HG02884 (cell line): ENCODE measurements around the gene RANBP9.

Experiments
- ATAC-seq: cut with Tn5 transposase; IDR thresholded peaks from one replicate; pipeline ENCODE4 v1.9.1; 2021; ENCODE audit warnings: mild to moderate bottlenecking, moderate library complexity; ENCODE audit not compliant: unreplicated experiment

Gene RANBP9

DNA sequence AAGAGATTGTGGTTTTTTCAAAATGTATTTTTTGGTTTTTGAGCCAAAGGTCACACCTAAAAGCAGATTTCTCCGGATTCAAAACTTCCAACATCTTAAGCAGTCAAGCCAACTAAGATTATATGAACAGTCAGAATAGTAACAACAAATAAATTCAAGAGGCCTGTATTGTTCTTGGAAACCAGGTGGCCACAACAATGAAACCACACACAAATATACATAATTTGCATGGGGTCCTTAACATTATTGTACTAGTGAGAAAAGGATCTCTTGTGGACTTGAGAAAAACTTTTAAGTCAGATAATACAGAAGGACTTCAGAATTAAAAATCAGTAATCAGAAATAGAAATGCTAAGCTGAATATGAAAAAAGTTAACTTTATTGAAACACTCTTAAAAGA, 55.9 kb downstream of the RANBP9 start:
- no peak for ATAC-seq

DNA sequence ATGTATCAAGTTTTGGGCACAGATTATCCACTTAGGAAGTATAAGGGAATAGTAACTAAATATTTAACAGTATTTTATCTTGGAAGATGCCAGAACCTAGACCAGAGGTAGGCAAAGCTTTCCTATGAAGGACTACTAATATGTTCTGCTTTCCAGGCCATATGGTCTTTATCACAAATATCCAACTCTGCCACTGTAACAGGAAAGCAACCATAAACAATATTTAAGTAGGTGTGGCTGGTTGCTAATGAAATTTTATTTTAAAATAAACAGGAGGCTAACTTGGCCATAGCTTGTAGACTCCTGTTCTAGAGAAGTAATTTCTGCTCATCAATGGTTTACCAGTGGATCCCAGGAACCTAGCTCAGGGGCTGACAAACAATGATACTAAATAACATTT, 57.1 kb downstream of the RANBP9 start:
- no peak for ATAC-seq

DNA sequence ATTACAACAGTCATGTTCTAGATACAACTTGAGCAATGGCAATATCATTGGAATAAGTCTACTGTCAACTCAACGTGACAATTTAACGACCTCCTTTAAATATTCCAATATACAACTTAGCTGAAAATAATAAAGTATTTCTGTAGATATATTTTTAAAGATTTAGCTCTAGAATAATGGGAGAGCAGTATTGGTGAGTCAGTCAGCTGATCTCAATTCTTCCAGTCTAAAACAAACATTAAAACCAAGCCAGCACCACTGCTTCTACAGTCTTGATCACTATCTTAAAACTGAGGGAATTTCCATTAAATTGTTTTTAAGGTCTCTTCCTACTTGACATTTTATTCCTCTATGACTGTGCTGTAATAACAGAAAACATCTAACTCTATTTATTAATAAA, 58.3 kb downstream of the RANBP9 start:
- ATAC-seq = no peak

DNA sequence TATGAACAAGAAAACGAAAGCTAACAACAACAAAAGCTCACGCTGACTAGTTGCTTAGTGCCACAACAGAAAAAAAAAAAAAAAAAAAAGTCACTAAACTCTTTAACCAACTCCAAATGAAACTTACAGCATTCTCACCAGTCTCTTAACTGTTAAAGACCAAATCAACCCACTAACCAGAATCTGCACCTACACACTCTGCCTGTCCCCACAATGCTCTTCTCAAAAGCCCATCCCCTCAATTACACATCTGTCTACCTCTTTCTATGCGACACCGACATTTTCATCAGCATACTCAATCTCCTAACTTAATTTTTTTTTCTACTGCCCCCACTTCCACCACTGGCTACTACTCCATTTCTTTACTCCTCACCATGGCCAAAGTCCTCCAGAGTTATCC, 62.2 kb downstream of the RANBP9 start:
- no peak for ATAC-seq

DNA sequence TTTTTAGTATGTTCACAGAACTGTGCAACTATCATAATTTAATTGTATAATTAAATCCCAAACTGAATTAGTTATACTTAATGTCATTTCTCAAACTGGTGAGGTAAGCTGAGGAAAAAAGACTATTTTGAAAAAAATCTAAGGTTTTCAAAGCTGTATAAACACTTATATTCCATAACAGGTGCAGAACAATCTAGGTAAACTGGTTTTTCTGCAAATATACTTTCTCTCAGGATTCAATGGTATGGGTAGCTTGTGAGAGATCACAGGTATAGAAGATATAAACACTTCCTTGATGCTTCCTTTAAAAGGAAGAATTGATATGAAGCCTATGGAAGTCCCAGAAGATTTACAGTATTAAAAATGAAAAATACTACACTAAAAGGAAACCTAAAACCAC, 62.8 kb downstream of the RANBP9 start:
- ATAC-seq = no peak

DNA sequence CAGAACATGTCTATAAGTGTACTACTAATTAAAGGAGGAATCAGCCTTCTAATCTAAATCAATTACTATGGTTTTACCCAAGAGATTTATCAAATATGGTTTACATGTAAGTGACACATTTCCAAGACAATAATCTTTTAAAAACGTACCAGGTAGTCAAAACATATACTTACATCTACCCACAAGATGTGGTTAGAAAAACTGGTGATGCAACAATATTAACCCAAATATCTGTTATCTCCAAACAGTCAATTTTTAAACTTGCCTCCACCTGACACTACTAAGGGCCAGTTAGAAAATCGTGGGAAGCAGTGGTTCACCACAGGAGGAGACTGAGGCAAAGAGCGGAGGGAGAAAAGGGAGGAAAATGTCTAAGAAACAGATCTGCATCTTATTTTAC, 68.5 kb downstream of the RANBP9 start:
- ATAC-seq = no peak

DNA sequence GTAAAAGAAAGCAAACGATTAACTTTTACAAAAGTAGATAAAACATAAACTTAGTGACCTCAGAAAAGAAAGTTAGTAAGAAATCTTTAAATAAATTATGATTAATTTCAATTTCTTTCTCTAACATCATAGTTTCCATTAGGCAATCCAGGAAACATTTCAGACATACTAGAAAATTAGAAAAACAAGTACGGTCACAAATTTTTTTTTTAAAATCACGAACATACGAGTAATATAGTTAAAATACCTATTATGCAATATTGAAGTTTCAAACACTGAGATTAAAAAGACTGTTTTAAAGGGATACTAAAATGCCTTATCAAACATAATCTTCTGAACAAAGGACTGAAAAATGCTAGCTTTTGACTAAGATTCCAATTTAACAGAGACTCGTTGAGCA, 70.3 kb downstream of the RANBP9 start:
- ATAC-seq = no peak

DNA sequence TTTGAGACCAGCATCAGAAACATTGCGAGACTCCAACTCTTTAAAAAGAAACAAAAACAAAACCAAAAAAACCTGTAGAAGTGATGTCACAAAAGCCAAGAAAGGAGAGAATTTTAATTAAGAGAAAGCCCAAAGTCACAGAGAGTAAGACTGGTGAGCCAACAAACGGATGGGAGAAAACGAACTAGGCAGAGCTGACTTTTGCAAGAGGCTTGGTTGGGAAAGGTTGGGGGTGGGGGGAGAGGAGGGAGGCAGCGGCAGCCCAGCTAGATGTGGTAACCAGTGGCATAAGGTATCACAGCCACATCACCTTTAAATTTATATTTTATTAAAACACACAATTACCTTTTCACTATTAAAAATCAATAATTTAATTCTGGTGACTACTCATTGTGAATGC, 73.0 kb downstream of the RANBP9 start:
- ATAC-seq = no peak

DNA sequence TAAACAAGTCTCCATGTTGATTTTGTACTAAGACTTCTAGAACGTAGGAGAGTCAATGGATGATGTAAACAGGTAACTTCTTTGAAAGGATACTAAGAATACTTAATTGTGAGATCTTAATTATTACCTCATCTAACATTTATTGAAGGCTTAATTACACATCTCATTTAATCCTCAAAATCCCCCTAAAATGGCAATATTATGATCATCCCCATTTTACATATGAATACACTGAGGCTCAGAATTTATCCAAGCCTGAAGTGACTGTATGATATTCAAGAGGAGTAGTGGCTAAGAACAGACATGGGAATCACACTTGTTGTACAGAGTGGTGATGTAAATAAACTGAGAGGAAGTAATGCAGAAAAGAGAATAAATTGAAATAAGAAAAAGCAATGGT, 73.6 kb downstream of the RANBP9 start:
- no peak for ATAC-seq

DNA sequence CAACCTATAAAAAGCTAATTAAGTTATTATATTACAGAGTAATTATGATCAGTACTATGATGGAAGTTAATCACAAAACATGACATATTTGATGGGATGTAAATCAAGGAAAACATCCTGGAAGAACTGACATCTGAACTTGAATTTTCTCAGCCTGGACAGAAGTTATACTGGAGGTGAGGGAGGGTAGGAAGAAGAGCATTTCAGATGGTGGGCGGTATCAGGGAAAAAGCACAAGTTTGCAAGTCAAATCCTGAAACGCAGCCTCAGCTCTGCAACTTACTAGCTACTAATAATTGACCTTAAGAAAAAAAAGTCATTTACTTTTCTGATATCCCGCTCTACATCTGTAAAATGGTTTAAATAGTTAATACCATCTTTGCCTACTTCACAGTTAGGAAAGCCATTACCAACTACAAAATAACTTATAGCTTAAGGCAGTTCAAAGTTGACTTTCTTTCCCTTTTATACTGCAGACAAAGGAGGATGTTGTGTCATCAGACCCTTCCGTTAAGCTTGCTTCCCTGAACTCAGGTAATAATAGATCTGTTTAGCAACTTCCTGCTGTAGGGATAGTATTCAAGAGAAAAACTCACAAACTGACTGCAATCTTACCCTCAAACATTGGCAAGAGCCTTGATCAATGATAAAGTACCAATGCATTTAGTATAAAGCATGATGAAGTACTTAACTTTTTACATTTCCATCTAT, 75.5 kb downstream of the RANBP9 start:
- no peak for ATAC-seq

DNA sequence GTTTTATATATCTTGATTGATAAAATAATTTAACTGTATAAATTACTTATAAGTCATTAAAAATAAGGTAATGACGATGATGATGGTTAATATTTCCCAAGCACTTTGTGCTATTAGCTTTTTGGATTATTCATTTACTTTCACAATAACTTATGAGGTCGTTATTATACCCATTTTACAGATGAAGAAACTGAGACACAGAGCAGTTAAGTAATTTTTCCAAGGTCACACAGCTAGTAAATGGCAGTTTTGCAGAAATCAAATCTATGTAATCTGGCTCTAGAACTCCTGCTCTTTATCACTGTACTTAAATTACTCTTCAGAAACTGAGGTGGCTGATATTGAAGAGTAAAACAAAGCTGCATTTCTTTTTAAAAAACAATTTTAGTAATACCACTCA, 78.3 kb downstream of the RANBP9 start:
- ATAC-seq = no peak

DNA sequence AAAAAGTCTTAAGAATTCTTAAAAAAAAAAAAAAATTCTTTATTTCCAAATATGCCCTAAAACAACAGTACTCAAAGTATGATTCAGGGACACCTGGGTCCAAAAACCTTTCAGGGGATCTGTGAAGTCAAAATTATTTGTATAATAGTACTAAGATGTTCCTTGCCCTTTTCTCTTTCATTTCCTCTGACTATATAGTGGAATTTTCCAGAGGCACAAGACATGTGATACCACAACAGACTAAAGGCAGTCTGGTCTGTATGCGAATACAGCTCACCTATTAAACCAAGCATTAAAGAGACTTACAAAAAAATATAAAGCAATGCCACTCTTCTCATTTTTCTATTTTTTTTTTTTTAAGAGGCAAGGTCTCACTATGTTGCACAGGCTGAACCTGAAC, 81.1 kb downstream of the RANBP9 start:
- ATAC-seq = no peak

DNA sequence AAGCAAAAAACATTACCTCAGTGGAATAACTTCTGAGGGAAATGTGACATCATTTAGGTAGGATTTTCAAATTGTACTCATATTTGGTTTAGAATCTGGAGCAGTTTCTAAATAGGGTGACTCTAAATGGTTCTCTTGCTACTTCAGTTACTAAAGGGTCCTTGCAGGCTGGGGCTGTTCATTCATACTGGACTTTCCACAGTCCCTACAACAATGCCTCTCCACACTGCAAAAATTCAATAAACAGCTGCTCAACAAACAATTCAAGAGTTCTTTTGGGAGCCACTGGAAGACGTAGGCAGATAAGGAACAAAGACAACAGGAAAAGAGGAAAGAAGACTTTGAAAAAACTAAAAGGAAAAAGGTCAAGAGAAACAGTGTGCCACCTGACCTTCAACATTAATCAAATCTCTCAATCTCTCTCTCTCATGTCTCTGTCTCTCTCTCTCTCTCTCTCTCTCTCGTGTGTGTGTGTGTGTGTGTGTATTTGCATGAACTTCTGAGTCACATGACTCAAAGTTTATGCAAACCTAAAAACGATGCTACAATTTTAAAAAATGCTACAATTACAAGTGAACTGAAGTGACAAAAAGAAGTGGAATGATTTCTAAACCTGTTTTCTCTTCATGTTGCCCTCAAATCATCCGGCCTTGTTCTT, 82.0 kb downstream of the RANBP9 start:
- no peak for ATAC-seq

DNA sequence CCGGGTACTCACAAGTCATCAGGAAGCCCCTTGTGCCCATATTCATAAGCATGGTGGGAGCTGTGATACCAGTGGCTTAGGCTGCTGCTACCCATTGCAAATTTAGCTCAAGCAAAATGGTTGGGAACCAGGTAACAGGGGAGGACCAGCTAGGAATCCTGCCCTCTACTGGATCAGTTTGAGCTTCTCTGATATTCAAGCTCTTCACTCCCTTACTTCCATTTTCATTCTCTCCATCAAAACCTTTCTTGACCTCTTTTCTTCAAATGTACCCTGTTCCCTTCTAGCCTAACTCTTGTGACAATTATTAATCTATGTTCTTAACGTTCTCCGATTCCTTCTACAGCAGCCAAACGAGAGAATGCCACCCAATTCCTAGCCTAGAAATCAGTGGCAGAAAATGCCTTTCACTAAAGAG, 86.8 kb downstream of the RANBP9 start:
- no peak for ATAC-seq

DNA sequence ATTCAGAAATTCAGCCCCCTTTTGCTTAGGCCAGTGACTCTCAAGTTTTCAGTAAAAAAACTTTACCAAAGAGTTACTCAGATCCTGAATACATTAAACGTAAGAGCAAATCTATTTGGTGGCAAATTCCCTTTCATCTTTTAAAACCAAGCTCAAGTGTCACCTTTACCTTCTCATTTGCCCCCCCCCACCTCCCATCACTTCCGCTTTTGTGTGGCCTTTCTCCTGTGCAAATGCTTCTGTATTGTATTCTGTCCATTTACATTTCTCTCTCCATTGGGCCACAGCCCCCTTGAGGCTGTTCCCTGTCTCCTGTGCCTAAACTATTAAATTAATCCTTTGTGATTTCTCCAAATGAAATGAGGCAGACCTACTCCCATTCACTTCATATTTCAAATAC, 94.6 kb downstream of the RANBP9 start:
- ATAC-seq = no peak

DNA sequence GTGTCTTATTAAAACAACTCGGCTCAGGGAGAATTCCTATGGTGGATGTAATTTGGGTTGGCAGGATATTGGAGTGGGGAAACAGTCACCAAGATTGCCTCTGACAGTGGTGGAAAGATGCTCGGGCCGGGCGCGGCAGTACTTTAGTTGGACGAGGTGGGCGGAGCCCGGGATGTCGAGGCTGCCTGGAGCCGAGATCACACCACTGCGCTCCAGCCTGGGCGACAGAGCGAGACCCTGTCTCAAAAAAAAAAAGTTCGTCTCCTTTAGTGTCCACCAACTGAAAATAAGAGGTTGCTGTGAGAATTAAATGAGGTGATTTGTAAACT, 95.9 kb downstream of the RANBP9 start:
- peak; percentile 20 for ATAC-seq

DNA sequence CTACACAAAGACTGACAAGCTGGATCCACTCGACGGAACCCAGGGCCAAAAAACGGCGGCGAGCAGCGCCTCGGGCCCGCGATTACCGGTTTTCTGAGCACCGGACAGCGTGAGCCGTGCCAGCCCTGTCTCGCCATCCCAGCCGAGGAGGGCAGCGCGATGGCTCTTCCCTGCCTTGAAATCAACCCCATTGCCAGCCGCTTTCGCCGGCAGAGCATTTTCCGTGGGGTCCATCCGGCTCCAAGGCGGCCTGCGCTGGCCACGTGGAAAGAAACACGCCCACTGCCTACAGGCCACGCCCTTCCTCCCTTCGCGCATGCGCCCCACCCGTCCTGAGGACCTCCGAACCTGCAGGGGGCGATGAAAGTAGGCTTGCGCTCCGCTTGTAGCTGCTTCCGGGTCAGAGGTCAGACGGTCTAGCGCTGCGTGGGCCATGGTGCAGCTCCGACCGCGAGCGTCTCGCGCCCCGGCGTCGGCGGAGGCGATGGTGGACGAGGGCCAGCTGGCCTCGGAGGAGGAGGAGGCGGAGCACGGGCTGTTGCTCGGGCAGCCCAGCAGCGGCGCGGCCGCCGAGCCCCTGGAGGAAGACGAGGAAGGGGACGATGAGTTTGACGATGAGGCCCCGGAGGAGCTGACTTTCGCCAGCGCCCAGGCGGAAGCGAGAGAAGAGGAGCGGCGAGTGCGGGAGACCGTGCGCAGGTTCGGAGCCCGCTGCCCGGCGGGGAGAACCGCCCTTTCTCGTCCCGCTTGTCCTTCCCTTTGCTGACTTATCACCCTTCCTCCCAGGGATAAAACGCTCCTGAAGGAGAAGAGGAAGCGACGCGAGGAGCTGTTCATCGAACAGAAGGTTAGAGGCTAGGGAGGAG, 96.5 kb downstream of the RANBP9 start, which contains the start of gene NOL7:
Gene NOL7, plus strand, starts transcription at position 410 of the 866 bp plus-strand sequence. Its CDS starts 24 bp downstream, at position 434.
- peak; percentile 87 for ATAC-seq

DNA sequence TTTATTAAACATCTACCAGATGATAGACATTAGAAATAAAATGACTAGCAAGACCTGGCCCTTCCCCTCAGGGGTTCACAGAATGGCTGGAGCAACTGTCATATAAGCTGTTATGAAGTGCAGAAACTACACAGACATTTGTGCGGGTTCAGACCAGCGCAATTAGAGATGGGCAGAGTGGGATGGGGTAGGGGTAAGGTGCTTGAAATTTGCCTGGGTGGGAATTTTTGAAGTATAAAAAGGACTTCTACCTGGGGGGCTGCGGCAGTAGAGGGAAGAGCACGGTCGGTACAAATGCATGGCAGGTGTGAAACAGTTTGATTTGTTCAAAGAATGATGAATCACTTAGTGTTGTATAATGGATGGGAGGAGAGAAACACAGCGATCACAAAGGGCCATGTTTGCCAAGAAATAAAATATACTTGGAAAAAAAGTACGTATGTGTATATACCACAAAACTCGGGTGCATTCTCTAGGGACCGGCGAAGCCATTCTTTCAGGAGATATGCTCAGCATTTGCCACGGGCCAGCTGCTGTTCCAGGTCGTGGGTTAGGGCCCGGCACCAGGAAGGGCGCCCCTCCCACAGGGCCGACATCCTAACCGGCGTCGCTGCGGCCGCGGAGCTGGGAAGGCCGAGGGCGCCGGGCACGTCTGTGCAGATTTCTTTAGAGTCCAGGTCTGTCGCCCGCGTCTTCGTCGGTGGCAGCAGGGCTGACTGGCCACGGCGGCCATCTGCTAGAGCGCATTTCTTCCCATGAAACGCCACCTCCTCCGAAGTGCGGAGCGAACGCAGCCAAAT, 97.3 kb downstream of the RANBP9 start:
- ATAC-seq = peak; percentile 6

DNA sequence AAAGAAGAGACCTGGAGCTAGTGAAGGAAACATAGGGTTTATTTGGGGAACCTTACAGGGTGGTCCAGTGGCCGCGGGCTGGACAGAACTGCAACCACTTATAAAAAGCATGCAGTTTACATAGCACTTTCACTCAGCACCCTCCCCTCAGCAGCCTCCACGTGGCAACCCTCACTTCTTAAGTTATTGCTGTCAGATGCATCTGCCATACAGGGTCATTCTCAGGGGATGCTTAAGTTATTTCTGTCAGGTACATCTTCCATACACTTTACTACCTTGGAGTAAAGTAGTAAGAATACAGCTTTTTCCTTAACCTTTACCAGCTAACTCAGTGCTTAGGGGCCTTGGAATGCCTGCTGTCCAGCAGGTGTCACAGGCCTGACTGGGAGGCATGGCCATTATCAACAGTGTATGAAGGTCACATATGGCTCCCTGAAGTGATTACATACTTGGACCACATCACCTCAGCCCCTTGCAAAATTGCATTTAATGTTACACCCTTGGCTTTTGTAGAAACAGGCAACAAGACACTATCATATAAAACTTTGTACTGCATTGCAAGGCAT, 98.5 kb downstream of the RANBP9 start:
- no peak for ATAC-seq

DNA sequence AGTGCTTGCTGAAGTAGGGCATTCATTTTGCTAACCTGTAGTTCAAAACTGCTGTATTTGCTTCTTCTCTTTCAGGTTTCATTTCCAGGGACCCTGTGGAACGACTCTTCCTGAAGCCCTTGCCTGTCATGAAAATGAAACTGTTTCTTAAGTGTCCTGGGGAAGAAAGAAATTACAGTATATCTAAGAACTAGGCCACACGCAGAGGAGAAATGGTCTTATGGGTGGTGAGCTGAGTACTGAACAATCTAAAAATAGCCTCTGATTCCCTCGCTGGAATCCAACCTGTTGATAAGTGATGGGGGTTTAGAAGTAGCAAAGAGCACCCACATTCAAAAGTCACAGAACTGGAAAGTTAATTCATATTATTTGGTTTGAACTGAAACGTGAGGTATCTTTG, 99.9 kb downstream of the RANBP9 start:
- no peak for ATAC-seq

DNA sequence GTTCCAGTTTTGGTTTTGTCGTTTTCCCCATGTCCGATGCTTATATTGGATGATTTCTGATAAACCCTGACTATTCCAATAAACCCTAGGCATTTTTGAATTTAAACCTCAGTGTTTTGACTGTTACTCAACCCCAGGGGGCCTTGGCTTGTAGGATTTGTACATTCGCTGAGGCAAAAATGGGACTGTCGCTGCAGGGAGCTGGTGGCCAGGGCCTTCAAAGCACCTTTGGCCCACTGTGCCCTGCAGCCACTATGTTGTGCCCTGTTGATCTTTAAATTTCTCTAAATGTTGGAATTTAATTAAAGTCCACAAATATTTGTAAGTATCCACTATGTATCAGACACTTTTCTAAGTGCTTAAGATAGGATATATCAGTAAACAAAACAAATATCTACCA, 106.0 kb downstream of the RANBP9 start:
- no peak for ATAC-seq
